Ishikawa (cell line): ENCODE data around the gene SGMS1.

ENCODE experiments used
- CEBPB ChIP-seq: IDR thresholded peaks from 2 replicates; pipeline ENCODE4 v1.6.1; 2012
- CREB1 ChIP-seq: IDR thresholded peaks from 2 replicates; pipeline ENCODE4 v1.6.1; 2012; ENCODE audit warnings: low read depth
- EGR1 ChIP-seq: IDR thresholded peaks from 2 replicates; pipeline ENCODE4 v1.6.1; 2012
- EP300 ChIP-seq: IDR thresholded peaks from 2 replicates; pipeline ENCODE4 v1.6.1; 2012; ENCODE audit warnings: borderline replicate concordance
- FOXM1 ChIP-seq: IDR thresholded peaks from 2 replicates; pipeline ENCODE4 v1.6.1; 2012; ENCODE audit warnings: low read depth, borderline replicate concordance
- NFIC ChIP-seq: IDR thresholded peaks from 2 replicates; pipeline ENCODE4 v1.6.1; 2012
- RAD21 ChIP-seq: IDR thresholded peaks from 2 replicates; pipeline ENCODE4 v1.6.1; 2012; ENCODE audit warnings: low read depth
- TAF1 ChIP-seq: IDR thresholded peaks from 2 replicates; pipeline ENCODE4 v1.6.1; 2012; ENCODE audit warnings: low read depth, mild to moderate bottlenecking
- TCF12 ChIP-seq: IDR thresholded peaks from 2 replicates; pipeline ENCODE4 v1.6.1; 2012; ENCODE audit warnings: low read depth
- TEAD4 ChIP-seq: IDR thresholded peaks from 2 replicates; pipeline ENCODE4 v1.6.1; 2012
- YY1 ChIP-seq: IDR thresholded peaks from 2 replicates; pipeline ENCODE4 v1.6.1; 2012; ENCODE audit warnings: low read depth
- ZBTB7A ChIP-seq: IDR thresholded peaks from 2 replicates; pipeline ENCODE4 v1.6.1; 2012; ENCODE audit warnings: low read depth
- TF ChIP-seq, protein P1 (sequence below): IDR thresholded peaks from 2 replicates; pipeline ENCODE4 v1.6.1; 2012; ENCODE audit warnings: low read depth, mild to moderate bottlenecking
- TF ChIP-seq, protein P2 (sequence below): IDR thresholded peaks from 2 replicates; pipeline ENCODE4 v1.6.1; 2012
- TF ChIP-seq, protein P3 (sequence below): IDR thresholded peaks from 2 replicates; pipeline ENCODE4 v1.6.1; 2012

SGMS1 gene

DNA sequence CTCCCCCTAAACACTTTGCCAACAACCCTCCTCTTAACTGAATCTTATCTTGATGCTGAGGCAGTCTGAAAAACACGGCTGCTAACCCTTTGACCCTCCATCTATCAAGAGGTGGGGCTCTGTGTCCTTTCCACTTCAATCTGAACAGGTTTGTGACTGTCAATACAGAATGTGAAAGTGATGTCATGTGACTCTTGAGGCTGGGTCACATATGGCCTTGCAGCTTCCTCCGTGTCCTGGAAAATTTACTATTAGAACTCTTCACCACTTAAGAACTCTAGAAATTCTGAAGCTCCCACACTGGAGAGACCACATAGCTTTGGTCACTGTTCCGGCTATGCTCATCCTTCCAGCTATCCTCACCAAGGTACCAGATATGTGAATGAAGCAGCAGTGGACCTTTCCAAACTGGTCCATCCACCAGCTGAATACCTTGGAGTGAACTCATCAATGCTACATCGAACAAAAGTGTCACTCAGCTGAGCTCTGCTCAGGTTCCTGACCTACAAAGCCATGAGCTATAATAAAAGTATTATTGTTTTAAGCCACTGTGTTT lies 341.7 kb downstream of the SGMS1 start:
- TF ChIP-seq EP300 (no peak), NFIC (no peak), TCF12 (no peak), EGR1 (no peak), CREB1 (no peak), RAD21 (no peak), CEBPB (no peak), FOXM1 (no peak), TEAD4 (no peak), ZBTB7A (no peak), TAF1 (no peak)
- TF ChIP-seq, protein P1, sequence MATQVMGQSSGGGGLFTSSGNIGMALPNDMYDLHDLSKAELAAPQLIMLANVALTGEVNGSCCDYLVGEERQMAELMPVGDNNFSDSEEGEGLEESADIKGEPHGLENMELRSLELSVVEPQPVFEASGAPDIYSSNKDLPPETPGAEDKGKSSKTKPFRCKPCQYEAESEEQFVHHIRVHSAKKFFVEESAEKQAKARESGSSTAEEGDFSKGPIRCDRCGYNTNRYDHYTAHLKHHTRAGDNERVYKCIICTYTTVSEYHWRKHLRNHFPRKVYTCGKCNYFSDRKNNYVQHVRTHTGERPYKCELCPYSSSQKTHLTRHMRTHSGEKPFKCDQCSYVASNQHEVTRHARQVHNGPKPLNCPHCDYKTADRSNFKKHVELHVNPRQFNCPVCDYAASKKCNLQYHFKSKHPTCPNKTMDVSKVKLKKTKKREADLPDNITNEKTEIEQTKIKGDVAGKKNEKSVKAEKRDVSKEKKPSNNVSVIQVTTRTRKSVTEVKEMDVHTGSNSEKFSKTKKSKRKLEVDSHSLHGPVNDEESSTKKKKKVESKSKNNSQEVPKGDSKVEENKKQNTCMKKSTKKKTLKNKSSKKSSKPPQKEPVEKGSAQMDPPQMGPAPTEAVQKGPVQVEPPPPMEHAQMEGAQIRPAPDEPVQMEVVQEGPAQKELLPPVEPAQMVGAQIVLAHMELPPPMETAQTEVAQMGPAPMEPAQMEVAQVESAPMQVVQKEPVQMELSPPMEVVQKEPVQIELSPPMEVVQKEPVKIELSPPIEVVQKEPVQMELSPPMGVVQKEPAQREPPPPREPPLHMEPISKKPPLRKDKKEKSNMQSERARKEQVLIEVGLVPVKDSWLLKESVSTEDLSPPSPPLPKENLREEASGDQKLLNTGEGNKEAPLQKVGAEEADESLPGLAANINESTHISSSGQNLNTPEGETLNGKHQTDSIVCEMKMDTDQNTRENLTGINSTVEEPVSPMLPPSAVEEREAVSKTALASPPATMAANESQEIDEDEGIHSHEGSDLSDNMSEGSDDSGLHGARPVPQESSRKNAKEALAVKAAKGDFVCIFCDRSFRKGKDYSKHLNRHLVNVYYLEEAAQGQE = no peak

DNA sequence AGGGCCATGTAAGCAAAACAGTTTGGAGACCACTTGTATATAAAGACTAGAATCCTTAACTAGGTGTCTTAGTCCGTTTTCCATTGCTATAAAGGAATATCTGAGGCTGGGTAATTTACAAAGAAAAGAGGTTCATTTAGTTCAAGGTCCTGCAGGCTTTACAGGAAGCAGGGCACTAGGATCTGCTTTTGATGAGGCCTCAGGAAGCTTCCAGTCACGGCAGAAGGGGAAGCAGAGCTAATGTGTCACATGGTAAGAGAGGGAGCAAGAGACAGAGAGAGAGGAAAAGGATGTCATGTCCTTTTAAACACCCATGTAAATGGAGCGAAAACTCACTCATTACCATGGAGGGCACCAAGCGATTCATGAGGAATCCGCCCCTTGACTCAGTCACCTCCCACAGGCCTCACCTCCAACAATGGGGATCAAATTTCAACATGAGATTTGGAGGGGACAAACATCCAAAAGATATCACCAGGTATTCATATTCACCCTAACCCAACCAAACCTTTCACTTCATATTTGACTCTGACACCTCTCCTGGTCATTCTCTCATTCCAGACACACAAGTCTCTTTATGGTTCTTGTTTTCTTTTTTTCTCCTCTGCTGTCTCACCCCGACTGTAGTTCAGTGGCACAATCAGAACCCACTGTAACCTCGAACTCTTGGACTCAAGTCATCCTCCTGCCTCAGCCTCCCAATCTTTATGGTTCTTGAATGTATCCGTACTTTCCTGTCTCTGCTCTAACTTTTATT lies 342.4 kb downstream of the SGMS1 start:
- TF ChIP-seq, protein P1 = no peak
- TF ChIP-seq TEAD4 (no peak), EP300 (no peak), TAF1 (no peak), CEBPB (no peak), TCF12 (no peak)
- TF ChIP-seq, protein P2, sequence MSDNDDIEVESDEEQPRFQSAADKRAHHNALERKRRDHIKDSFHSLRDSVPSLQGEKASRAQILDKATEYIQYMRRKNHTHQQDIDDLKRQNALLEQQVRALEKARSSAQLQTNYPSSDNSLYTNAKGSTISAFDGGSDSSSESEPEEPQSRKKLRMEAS = no peak
- TF ChIP-seq, protein P3, sequence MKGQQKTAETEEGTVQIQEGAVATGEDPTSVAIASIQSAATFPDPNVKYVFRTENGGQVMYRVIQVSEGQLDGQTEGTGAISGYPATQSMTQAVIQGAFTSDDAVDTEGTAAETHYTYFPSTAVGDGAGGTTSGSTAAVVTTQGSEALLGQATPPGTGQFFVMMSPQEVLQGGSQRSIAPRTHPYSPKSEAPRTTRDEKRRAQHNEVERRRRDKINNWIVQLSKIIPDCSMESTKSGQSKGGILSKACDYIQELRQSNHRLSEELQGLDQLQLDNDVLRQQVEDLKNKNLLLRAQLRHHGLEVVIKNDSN = no peak

DNA sequence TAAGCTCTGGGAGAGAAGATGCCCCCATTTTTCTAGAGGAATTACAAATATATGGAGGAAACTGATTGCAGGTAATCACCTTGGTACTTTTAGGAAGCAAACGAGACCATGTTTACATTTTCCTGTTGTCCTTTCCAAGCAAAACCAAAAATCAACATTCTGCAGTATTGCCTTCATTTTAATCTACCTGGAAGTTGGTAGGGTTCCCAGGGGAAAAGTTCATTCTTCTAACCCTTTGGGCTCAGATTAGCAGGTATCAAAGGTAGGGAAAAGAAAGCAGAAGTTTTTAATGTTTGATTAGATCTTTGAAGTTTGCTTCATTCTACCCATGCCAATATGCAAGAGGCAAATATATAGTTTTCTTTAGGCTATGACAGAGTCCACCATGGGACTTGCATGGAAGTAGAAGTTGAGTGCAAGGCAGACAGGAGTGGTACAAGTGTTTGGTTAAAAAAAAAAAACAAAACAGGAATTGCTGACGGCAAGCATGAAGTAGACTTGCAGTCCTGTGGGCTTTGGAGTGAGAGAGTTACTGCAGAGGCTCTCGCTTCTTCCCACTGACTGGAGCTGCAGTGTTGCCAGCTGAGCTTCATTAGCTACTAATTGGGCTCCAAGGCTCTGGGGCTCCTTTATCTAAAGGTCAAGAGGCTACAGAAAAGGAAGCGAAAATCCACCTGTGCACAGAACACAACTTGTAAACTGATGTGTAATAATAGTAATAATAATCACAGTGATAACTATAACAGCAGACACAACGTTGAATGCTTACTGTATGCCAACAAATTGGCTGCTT lies 343.5 kb downstream of the SGMS1 start:
- TF ChIP-seq TCF12 (no peak), CREB1 (no peak), EGR1 (no peak), EP300 (no peak), RAD21 (no peak), TEAD4 (no peak), YY1 (no peak), NFIC (no peak), CEBPB (no peak), ZBTB7A (no peak), FOXM1 (no peak), TAF1 (no peak)
- TF ChIP-seq, protein P3 = no peak
- TF ChIP-seq, protein P2 = no peak
- TF ChIP-seq, protein P1 = no peak

DNA sequence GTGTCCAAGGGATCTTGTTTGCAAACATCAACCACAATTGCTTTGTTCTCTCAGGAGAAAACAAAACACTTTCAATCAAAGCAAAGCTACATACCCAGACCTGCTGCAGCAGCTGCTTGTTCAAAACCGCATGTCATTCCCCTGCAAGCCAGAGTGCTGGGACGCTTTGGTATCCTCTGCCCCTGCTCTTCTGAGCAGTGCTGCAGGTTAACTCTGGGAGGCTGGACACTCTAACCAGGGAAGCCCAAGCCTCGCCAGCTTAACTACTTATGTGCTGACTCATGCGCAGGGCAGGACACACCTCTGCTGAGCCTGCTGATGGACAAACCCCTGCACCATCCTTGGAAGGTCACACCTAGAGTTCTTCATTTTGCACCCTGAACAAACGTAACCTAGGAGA lies 344.3 kb downstream of the SGMS1 start:
- no peak for TF ChIP-seq YY1
- no peak for TF ChIP-seq EP300
- TF ChIP-seq TAF1 = no peak
- TF ChIP-seq CREB1 = no peak
- TF ChIP-seq CEBPB = no peak
- TF ChIP-seq NFIC = no peak
- TF ChIP-seq, protein P1 = no peak
- no peak for TF ChIP-seq TEAD4
- TF ChIP-seq, protein P3 = no peak
- no peak for TF ChIP-seq ZBTB7A
- TF ChIP-seq FOXM1 = no peak
- no peak for TF ChIP-seq EGR1
- TF ChIP-seq, protein P2 = no peak
